Measurements from ENCODE around the gene SUMF2.

GRCh38 chr7:56062382-56062781, 1.7 kb upstream of the SUMF2 start:
- TF ChIP-seq CTCF (IDR thresholded peaks at IDR 0.05; ENCODE audit: low read depth, low read length) (no peak), EZH2phosphoT487 (IDR thresholded peaks at IDR 0.05; ENCODE audit: low read depth) (no peak)

All from OCI-LY3 (cell line).